H1 (cell line): ENCODE results near the gene OGFR. TPM values are rescaled to one million over a fixed set of nuclear protein-coding genes. Genes with fewer than 3 reads are reported as not detected.

ENCODE experiments used
- CTCF ChIA-PET: fragments of 300-600 bp; sonication (Branson Sonifier 250); formaldehyde crosslinking; loops from one replicate; lab custom pipeline; 2021; ENCODE audit not compliant: partially characterized antibody; lab: Charles Lee
- POLR2A ChIA-PET: fragments of 300-600 bp; sonication (Branson Sonifier 250); formaldehyde crosslinking; loops from one replicate; lab custom pipeline; 2021; ENCODE audit warnings: inconsistent platforms; ENCODE audit not compliant: partially characterized antibody; lab: Charles Lee
- DNase-seq, 2 experiments: peaks; one replicate each; pipeline versions ENCODE4 v3.0.0 to v3.0.0-alpha.2; 2010 to 2022; ENCODE audit warnings: low spot score in 2 of 2, low read depth in 1 of 2, mixed read lengths in 1 of 2
- FAIRE-seq: peaks from 2 replicates; lab custom pipeline; 2011; peaks lifted over from hg19 to GRCh38; lab: Jason Lieb, UNC
- H2AFZ ChIP-seq: 2 replicates; pipeline ENCODE4 v1.8.1; 2012; ENCODE audit warnings: low read length, inconsistent platforms
- H2AK5ac ChIP-seq: 2 replicates; pipeline ENCODE4 v1.6.1; 2013; ENCODE audit warnings: low read depth, low read length
- H2BK120ac ChIP-seq: replicated peaks from 2 replicates; pipeline ENCODE3; 2013; ENCODE audit warnings: low read depth, low read length, inconsistent platforms
- H2BK12ac ChIP-seq: 2 replicates; pipeline ENCODE4 v1.6.1; 2013; ENCODE audit warnings: low read depth, low read length
- H2BK15ac ChIP-seq: 2 replicates; pipeline ENCODE4 v1.6.1; 2013; ENCODE audit warnings: low read length
- H2BK20ac ChIP-seq: 2 replicates; pipeline ENCODE4 v1.6.1; 2013; ENCODE audit warnings: low read length
- H2BK5ac ChIP-seq: 2 replicates; pipeline ENCODE4 v1.6.1; 2013; ENCODE audit warnings: low read depth, low read length
- H3K14ac ChIP-seq: 2 replicates; pipeline ENCODE4 v1.6.1; 2013; ENCODE audit warnings: inconsistent platforms; ENCODE audit not compliant: insufficient read length
- H3K18ac ChIP-seq: 2 replicates; pipeline ENCODE4 v1.6.1; 2013; ENCODE audit warnings: low read length; ENCODE audit errors: extremely low read depth
- H3K23ac ChIP-seq: 2 replicates; pipeline ENCODE4 v1.6.1; 2013; ENCODE audit warnings: inconsistent platforms; ENCODE audit not compliant: insufficient read length
- H3K23me2 ChIP-seq: 2 replicates; pipeline ENCODE4 v1.6.1; 2013; ENCODE audit warnings: low read depth, low read length
- H3K27ac ChIP-seq: 2 replicates; pipeline ENCODE4 v1.6.1; 2011; ENCODE audit warnings: low read depth, low read length, inconsistent platforms
- H3K27me3 ChIP-seq, 4 experiments: replicated peaks in 1 of 4; 1 replicate in 1 of 4; 2 replicates in 3 of 4; pipeline versions ENCODE4 v1.6.1 to v1.8.1; 2011 to 2013; ENCODE audit warnings: low read length in 3 of 4, mild to moderate bottlenecking in 3 of 4, inconsistent platforms in 2 of 4, mixed read lengths in 2 of 4, moderate library complexity in 1 of 4; ENCODE audit not compliant: control insufficient read depth in 3 of 4, insufficient read depth in 3 of 4; ENCODE audit errors: extremely low read depth in 1 of 4
- H3K36me3 ChIP-seq, 4 experiments: 2 replicates each; pipeline versions ENCODE4 v1.6.1 to v1.8.1; 2011 to 2013; ENCODE audit warnings: mild to moderate bottlenecking in 4 of 4, low read length in 3 of 4, moderate library complexity in 2 of 4, control low read depth in 1 of 4, inconsistent platforms in 1 of 4; ENCODE audit not compliant: insufficient read depth in 4 of 4, control insufficient read depth in 2 of 4
- H3K4ac ChIP-seq: replicated peaks from 2 replicates; pipeline ENCODE3; 2013; ENCODE audit warnings: low read length, low read depth, mixed read lengths, inconsistent platforms; ENCODE audit not compliant: insufficient read length
- H3K4me1 ChIP-seq, 4 experiments: replicated peaks in 1 of 4; 1 replicate in 1 of 4; 2 replicates in 3 of 4; pipeline versions ENCODE4 v1.6.1 to v1.8.1; 2011 to 2013; ENCODE audit warnings: low read length in 3 of 4, inconsistent platforms in 2 of 4, mixed read lengths in 1 of 4; ENCODE audit not compliant: insufficient read depth in 4 of 4, control insufficient read depth in 3 of 4
- H3K4me2 ChIP-seq, 2 experiments: 2 replicates each; pipeline versions ENCODE4 v1.6.1 to v1.8.1; 2011 to 2013; ENCODE audit warnings: low read depth in 2 of 2, low read length in 2 of 2, control low read depth in 1 of 2, inconsistent platforms in 1 of 2, mild to moderate bottlenecking in 1 of 2; ENCODE audit not compliant: insufficient read depth in 1 of 2
- H3K4me3 ChIP-seq, 4 experiments: fragments of 200-600, 300-600 bp in 1 of 4; sonication (generic), shearing (Covaris generic), sonication (Bioruptor Twin) in 1 of 4; 2 replicates each; pipeline versions ENCODE4 v1.5.1 to v1.8.1; 2011 to 2016; ENCODE audit warnings: low read length in 4 of 4, low read depth in 3 of 4, control low read depth in 2 of 4, inconsistent platforms in 2 of 4, mild to moderate bottlenecking in 2 of 4, mixed read lengths in 1 of 4, moderate library complexity in 1 of 4; ENCODE audit not compliant: insufficient read depth in 2 of 4; ENCODE audit errors: extremely low read depth in 1 of 4
- H3K56ac ChIP-seq: replicated peaks from 2 replicates; pipeline ENCODE3; 2013; ENCODE audit warnings: low read depth, mild to moderate bottlenecking, mixed read lengths, low read length, inconsistent platforms; ENCODE audit not compliant: insufficient read length
- H3K79me1 ChIP-seq: 2 replicates; pipeline ENCODE4 v1.6.1; 2013; ENCODE audit warnings: low read depth, low read length, control low read depth
- H3K79me2 ChIP-seq, 2 experiments: 2 replicates each; pipeline versions ENCODE4 v1.6.1 to v1.8.1; 2012 to 2013; ENCODE audit warnings: low read length in 2 of 2, mild to moderate bottlenecking in 2 of 2, inconsistent platforms in 1 of 2; ENCODE audit not compliant: insufficient read depth in 2 of 2, control insufficient read depth in 1 of 2
- H3K9ac ChIP-seq, 4 experiments: replicated peaks in 1 of 4; 1 replicate in 1 of 4; 2 replicates in 3 of 4; pipeline versions ENCODE4 v1.6.1 to v1.8.1; 2011 to 2013; ENCODE audit warnings: low read depth in 3 of 4, low read length in 3 of 4, control low read depth in 2 of 4, mild to moderate bottlenecking in 2 of 4, moderate library complexity in 2 of 4, inconsistent platforms in 1 of 4; ENCODE audit errors: extremely low read depth in 1 of 4
- H3K9me3 ChIP-seq, 2 experiments: 2 replicates each; pipeline versions ENCODE4 v1.6.1 to v1.8.1; 2012 to 2013; ENCODE audit warnings: mild to moderate bottlenecking in 2 of 2, moderate library complexity in 2 of 2, control low read depth in 1 of 2, inconsistent platforms in 1 of 2, low read depth in 1 of 2, low read length in 1 of 2, mixed read lengths in 1 of 2; ENCODE audit not compliant: insufficient read depth in 2 of 2
- H4K20me1 ChIP-seq, 2 experiments: replicated peaks in 1 of 2; 2 replicates each; pipeline versions ENCODE3 to v1.8.1; 2011 to 2013; ENCODE audit warnings: inconsistent platforms in 2 of 2, low read length in 2 of 2, mild to moderate bottlenecking in 1 of 2; ENCODE audit not compliant: insufficient read depth in 2 of 2, control insufficient read depth in 1 of 2
- H4K5ac ChIP-seq: 2 replicates; pipeline ENCODE4 v1.6.1; 2013; ENCODE audit warnings: low read length, low read depth, mixed read lengths, inconsistent platforms; ENCODE audit not compliant: insufficient read length
- H4K8ac ChIP-seq: 2 replicates; pipeline ENCODE4 v1.8.0; 2013; ENCODE audit warnings: mild to moderate bottlenecking, moderate library complexity, low read length, inconsistent platforms; ENCODE audit not compliant: insufficient read depth; ENCODE audit errors: extremely low read depth
- H4K91ac ChIP-seq: replicated peaks from 2 replicates; pipeline ENCODE3; 2013; ENCODE audit warnings: low read length, mixed read lengths, inconsistent platforms; ENCODE audit not compliant: insufficient read length
- ASH2L ChIP-seq: fragments of 200-600, 300-600 bp; sonication (generic); IDR thresholded peaks from one replicate; pipeline ENCODE4 v1.7.1; 2017; ENCODE audit warnings: low read length
- POLR2A ChIP-seq, 2 experiments: IDR thresholded peaks; 1 replicate in 1 of 2; 2 replicates in 1 of 2; pipeline ENCODE4 v1.6.1; 2011; ENCODE audit warnings: low read depth in 2 of 2, low read length in 2 of 2, mild to moderate bottlenecking in 2 of 2; ENCODE audit errors: control extremely low read depth in 1 of 2
- WGBS, 2 experiments: shearing (Covaris generic) in 1 of 2; methylation state at CpG; one replicate each; pipeline versions ENCODE4 v1.1.6 to v1.1.7; 2013 to 2015; ENCODE audit warnings: low lambda C conversion rate in 2 of 2, mixed read lengths in 2 of 2, inconsistent platforms in 1 of 2, low coverage in 1 of 2, missing lambda C conversion rate in 1 of 2; ENCODE audit not compliant: insufficient replicate concordance in 2 of 2, insufficient coverage in 1 of 2, insufficient read length in 1 of 2; ENCODE audit errors: extremely low coverage in 1 of 2, missing lambda C conversion rate in 1 of 2; 5-methylcytosine and 5-hydroxymethylcytosine counted together
- polyA plus RNA-seq, 7 experiments: library from polyadenylated mRNA; depleted of rRNA in 3 of 7; stranded (reverse) in 5 of 7; unstranded in 2 of 7; fragments of >200 nt in 5 of 7; fragments of 200-250 nt in 2 of 7; gene quantifications; 1 replicate in 5 of 7; 2 replicates in 1 of 7; 4 replicates in 1 of 7; pipeline versions ENCODE4 v1.2.1 to v1.2.3, GENCODE V29; 2011 to 2013; ENCODE audit warnings: missing spikeins in 2 of 7, mixed read lengths in 2 of 7
- total RNA-seq: library from RNA; stranded (reverse); fragmentation: NEBNext Ultra II Directional; extraction: Animal tissue kit (Norgen Biotek cat#: 25700); gene quantifications from 2 replicates; pipeline ENCODE4 v1.2.1, GENCODE V29; 2021

Gene OGFR
- total and polyA plus RNA-seq, 2 of the 8 experiments (the other 6 are each of a cell fraction or from before 2014, with no cell fraction given), result 13.9 to 25.1 TPM

GRCh38 chr20:62779417-62779685 lies 25.3 kb upstream of the OGFR start:
- FAIRE-seq, result no peak
- 0 out of 2 replicates have a peak overlapping the region, but pooled peaks have one; percentile 11 for H4K8ac ChIP-seq
- H3K27me3 ChIP-seq, result no peaks in the 10 kb centered on the region
- no peak overlapping the region for H2BK120ac ChIP-seq
- no peak overlapping the region for H3K4me2 ChIP-seq
- H2BK15ac ChIP-seq, result no peak overlapping the region
- H3K36me3 ChIP-seq, result no peaks in the 10 kb centered on the region
- no peak overlapping the region for H3K9ac ChIP-seq
- no peak for DNase-seq
- H2AFZ ChIP-seq, result no peak overlapping the region
- CTCF ChIA-PET, result interaction anchor here (0.6 to 3.4 kb wide), 10 partner anchors 10 to 664 kb away, joined by 3 to 35 read pairs (median 4); partner anchors contain the start of gene NTSR1
- no peak overlapping the region for H3K56ac ChIP-seq
- H2BK20ac ChIP-seq, result peak overlapping the region; percentile 61; the same call in 1 of the 2 replicates
- H3K14ac ChIP-seq, result no peak overlapping the region
- TF ChIP-seq ASH2L (no peak), POLR2A (IDR thresholded peaks at IDR 0.05; ENCODE audit: control extremely low read depth in 1 of 2, low read depth in 2 of 2, low read length in 2 of 2) (no peak)
- no peaks in the 10 kb centered on the region for H3K79me1 ChIP-seq
- no peak overlapping the region for H4K5ac ChIP-seq
- POLR2A ChIA-PET, result interaction anchor here (0.6 to 1.6 kb wide), 2 partner anchors 12 to 45 kb away, joined by 3 to 4 read pairs; no protein-coding TSS in a partner anchor
- H2BK12ac ChIP-seq, result peak overlapping the region; percentile 75; the same call in 1 of the 2 replicates
- no peaks in the 10 kb centered on the region for H3K23me2 ChIP-seq
- no peaks in the 10 kb centered on the region for H3K79me2 ChIP-seq
- no peak overlapping the region for H3K27ac ChIP-seq
- no peak overlapping the region for H4K91ac ChIP-seq
- no peak overlapping the region for H3K4me3 ChIP-seq
- WGBS, 2 experiments, result 98% methylated on average over 6 of the region's 7 CpGs; no CpG with 5 or more reads in 1 of the 2 experiments
- no peak overlapping the region for H3K23ac ChIP-seq
- no peaks in the 10 kb centered on the region for H3K9me3 ChIP-seq
- no peak overlapping the region for H2AK5ac ChIP-seq
- peaks cover 0 to 13% (median 3%) of the 10 kb centered on the region in 4 experiments; a peak in 4 of 7 replicates for H3K4me1 ChIP-seq
- no peak overlapping the region for H3K4ac ChIP-seq
- H2BK5ac ChIP-seq, result no peak overlapping the region
- H3K18ac ChIP-seq, result peak overlapping the region; percentile 60; the same call in 1 of the 2 replicates
- H4K20me1 ChIP-seq, result no peaks in the 10 kb centered on the region
